Activated CD4-positive, alpha-beta T cell treated with anti-CD3 and anti-CD28 coated beads, Interleukin-2, amount 50 U/mL, for 16 hours (primary cell): ENCODE data around the gene IVNS1ABP.
"Not testable (repeated sequence)": the region's sequence is repeated elsewhere in the genome, so short reads cannot be mapped to it uniquely, and the experiment has no call there.

Experiments used
- DNase-seq: peaks from one replicate; pipeline ENCODE4 v3.0.0-alpha.2; 2020

Gene IVNS1ABP

DNA sequence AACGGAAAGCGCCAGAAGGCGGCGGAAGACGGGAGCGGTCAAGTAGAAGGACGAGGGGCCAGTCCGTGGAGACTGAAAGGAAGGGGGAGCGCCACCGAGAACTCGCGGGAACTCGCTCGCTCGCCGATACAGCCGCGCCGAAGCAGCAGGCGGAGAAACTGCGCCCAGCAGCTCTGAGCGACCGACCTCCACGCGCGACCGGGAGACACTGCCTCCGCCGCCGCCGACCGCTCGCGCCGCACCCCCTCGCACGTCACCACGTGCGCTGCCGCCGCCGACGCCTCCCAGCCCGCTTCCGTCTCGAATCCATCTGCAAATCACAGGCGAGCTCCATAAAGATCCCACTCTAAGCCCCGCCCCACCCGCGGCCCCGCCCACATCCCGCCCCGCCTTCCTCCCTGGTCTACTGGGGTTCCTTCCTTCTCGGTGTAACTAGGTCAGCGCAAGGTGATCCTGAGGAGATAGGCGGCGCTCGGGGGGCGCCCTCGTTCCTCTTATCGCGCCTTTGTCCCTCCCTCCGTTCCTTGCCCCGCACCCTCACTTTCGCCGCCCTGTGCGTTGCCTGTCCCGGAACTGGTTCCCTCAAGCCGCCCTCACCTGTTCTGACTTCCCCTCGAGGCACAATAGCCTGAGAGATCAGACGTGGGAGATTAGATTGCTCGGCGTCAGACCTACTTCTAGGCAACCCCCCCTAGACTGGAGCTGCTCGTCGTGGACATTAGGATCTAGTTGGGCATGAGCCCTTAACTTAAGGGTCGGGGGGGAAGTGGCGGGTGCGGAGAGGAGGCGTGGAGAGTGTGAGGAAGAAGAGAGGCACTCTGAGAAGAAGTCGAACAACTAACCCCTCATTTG is at the start of gene IVNS1ABP:
Gene IVNS1ABP (minus strand): TSS at position 210 of the 852 bp plus-strand sequence. CDS start 7,750 bp downstream, outside the sequence.
- peak; percentile 96 for DNase-seq

DNA sequence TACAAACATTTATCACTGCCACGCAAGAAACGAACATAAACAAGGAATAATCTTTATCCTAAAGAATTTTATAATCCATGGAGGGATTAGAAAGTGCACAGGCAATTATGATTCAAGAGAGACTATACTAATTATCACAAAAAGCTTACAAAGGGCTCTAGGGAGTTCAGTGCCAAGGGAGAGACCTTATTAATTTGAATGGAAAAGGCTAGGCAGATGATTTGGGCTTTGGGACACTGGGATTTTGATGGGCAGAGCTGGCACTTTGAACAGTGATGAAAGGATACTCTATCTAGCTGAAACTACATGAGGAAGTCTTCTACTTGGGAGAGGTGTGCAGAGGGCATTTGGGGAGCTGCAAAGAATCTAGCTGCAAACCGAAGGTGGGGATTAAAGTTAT is 48.9 kb upstream of the IVNS1ABP start:
- DNase-seq, result no peak

DNA sequence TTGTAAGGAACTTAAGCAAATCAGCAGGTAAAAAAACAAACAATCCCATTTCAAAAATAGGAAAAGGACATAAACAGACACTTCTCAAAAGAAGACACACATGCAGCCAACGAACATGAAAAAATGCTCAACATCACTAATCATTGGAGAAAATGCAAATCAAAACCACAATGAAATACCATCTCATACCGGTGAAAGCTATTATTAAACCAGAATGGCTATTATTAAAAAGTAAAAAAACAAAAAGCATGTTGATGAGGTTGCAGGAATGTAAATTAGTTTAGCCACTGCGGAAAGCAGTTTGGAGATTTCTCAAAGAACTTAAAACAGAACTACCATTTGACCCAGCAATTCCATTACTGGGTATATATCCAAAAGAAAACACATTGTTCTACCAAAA is 47.5 kb upstream of the IVNS1ABP start:
- not testable (repeated sequence) for DNase-seq

DNA sequence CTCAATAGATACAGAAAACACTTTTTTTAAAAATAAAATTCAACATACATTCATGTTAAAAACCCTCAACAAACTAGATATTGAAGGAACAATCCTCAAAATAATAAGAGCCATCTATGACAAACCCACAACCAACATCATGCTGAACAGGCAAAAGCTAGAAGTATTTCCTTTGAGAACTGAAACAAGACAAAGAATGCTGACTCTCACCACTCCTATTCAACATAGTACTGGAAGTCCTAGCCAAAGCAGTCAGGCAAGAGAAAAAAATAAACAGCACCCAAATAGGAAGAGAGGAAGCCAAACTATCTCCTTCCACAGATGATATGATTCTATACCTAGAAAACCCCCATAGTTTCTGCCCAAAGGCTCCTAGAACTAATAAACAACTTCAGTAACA is 46.2 kb upstream of the IVNS1ABP start:
- DNase-seq, result no peak

DNA sequence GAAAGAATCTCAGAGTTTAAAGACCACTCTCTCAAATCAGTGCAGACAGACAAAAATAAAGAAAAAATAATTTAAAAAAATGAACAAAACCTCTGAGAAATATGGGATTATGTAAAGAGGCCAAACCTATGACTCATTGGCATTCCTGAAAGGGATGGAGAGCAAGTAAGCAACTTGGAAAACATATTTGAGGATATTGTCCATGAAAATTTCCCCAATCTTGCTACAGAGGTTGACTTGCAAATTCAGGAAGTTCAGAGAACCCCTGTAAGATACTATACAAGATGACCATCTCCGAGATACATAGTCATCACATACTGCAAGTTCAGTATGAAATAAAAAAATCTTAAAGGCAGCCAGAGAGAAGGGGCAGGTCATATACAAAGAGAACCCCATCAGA is 43.7 kb upstream of the IVNS1ABP start:
- no peak for DNase-seq

DNA sequence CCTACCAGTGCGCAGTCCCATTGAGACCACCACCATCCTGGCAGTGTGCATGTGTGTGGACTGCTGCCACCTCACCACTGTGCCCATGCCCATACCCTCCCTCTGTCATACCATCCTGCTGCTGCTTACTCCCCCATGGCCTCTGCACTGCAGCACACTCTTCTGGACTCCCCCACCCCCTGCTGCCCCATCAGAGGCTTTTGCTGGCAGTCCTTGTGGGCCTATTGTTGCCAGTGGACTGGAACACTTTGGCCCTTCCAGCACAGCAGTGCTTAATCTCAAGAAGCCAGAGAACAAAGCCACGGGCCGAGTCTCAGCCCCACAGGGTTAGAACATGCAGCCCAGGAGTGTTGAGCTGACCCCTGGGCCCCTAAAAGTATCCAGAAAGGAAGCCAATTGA is 41.9 kb upstream of the IVNS1ABP start:
- DNase-seq, result no peak

DNA sequence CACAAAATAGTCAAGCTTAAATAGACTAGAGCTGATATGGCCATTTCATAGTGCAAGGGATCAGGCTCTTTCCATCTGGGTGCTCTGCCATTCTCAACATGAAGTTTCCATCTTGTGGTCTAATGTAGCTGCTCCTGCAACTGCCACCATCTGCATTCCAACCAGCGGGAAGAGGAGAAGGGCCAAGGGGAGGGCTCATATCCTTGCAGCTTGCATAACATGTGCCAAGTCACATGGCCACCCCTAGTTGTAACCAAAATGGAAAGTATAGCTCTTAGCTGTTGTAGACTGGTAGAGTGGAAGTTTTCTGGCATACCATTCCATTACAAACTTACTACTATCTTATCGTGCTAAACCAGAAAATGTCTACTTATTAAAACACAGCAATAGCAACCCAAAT is 38.9 kb upstream of the IVNS1ABP start:
- no peak for DNase-seq

DNA sequence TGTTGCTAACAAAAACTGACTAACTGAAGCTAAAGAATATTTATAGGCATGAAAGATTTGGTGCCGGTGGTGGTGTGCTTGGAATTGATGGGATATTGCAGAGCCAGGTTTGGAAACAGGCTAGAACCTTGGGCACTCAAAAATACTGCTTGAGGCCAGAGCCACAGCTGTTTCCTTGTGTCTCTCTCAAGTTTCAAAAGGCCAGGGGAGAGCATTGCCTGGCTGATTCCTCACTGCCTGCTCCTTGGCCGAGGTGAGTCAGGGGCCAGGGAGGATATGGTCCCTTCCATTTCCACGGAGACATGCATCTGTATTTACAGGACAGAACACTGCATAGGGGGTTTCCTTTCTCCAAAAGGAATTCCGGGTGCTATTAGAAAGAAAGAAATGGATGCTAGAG is 36.1 kb upstream of the IVNS1ABP start:
- DNase-seq, result no peak

DNA sequence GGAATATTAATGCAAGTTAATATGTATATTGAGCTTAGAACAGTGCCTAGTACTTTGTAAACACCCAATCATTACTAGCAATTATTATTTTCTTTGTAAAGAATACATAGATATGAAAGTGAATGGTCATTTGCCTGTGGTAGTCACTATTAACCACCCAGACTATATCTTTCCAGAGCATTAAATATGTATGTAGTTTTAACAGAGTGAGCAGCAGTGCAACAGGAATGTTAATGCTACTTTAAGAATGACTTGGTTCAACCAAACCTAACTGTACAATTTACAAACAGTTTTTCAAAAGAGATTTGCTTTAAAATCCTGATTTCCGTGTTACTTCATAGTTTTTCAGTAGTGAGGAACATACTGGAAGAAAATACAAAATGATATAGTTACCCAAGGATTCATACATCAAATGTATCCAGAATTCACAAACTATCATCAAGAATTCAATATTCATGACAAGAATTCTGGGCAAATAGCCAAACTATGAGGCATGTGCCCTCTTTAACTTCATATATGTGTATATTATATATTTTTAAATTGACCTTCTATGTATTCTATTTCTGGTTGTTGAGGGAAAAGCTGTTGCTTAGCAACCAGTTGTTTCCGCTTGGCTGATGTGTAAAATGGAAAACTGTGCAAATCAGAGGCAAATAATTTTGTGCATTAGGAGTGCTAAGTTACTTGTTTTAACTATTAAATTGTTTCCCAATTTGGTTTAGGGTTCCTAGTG is 34.9 kb upstream of the IVNS1ABP start:
- no peak for DNase-seq

DNA sequence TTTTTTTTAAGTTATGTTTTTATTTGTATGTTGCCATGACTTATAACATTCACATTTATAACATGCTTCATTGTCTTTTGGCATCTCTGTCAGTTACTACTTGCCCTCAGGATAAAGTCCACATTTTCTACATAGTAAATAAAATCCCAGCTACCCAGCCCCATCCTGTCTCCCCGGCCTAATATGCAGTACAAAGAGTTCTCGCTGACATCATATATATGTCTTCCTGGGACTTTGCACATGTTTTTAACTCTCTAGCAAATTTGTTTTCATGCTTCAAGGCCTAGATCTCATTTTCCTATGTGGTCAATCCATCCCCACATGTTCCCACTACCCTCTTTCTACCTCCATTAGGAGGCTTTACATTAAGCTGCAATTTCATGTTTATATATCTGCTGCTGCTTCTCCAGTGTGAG is 33.0 kb upstream of the IVNS1ABP start:
- no peak for DNase-seq

DNA sequence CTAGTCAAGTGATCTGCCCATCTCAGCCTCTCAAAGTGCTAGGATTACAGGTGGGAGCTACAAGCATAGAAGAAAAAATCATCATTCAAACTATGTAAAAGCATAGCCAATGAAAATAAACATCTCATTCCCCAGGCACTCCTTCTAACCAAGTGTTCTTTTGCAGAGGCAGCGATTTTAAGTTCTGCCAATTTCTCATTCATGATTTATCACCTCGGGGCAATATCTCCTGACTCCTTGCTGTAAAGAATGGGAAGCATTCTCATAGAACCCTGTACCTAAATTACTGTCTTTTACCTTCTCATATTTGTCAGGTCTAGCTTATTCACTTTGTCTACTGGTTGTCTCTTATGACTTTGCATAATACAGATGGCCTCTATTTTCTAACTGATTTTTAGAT is 32.5 kb upstream of the IVNS1ABP start:
- DNase-seq, result no peak

DNA sequence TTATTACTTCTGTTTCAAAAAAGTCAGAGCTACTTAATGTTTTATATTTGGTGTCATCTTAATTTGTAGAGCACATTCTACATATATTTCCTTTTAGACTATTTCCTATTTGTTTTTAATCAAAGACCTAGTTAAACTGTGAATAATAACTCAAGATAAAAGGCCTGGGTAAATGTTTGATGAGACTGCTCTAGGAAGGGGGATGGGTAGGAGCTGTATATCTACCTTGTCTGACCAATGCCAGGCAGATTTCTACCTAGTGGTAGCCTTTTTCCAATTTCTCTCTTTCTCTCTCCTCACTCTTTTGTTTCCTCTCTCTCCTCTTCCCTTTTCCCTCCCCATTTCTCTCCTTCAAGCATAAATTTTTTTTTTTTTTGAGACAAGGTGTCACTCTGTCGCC is 31.9 kb upstream of the IVNS1ABP start:
- no peak for DNase-seq

DNA sequence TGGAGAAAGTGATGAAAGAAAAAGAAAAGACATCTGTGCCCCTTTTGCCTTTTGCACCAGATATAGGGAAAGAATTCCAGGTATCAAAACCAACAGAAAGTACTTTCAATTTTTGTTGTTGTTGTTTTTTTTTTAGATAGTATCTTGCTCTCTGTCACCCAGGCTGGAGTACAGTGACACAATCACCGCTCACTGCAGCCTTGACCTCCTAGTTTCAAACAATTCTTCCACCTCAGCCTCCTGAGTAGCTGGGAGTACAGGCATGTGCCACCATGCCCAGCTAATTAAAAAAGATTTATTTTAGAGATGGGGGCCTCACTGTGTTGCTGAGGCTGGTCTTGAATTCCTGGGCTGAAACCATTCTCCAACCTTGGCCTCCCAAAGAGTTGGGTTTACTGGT is 31.3 kb upstream of the IVNS1ABP start:
- no peak for DNase-seq

DNA sequence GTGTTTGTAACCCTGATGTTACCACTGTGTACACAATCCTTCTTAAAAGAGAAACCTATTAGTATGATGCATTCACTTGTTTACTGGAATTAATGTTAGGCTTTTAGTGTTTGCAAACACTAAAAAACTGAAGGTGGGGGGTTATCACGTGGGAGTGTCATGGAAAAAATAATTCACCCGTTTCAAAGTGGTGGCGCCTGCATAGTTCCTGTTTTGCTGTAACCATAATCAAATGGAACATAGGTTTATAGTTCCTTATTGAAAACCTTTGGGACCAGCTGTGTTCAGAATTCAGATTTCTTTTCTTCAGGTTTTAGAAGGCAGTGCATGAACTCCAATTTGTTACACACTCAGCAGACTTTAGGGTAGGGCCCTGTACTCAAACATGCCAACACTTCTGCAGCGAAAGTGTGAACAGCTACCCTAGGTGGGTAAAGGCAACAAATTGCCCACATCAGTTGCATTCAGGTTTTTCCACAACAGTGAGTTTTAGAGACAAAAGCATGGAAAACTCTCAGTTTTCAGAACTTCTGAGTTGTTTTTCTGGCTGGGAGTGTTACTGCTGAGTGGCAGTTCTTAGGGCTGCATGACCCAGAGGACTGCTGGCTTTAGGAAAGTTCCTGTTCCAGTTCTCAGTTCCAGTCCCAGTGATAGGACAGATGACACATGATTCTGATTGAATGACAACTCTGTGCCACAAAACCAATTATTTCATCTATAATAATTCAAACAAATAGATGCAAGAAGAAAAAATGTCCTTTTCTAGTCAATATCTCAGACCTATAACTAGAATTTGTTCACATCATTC is 29.1 kb upstream of the IVNS1ABP start:
- DNase-seq, result no peak

DNA sequence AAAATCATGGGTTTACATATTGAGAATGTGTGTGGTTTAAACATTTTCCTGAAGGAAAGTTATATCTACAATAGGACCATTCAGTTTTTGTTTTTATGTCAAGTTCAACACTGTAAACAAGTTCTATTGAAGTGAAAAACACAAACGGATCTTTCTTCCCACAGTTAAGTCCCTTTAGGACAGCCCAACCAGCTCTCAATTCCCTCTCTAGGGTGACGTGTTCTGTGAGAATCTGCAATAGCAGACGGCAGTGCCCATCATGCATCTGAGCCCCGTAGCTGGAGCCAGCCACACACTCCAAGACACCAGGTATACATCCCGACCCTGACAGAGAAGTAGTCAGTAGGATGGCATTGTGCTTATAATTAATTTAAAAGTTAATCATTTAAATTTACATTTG is 26.3 kb upstream of the IVNS1ABP start:
- DNase-seq, result no peak

DNA sequence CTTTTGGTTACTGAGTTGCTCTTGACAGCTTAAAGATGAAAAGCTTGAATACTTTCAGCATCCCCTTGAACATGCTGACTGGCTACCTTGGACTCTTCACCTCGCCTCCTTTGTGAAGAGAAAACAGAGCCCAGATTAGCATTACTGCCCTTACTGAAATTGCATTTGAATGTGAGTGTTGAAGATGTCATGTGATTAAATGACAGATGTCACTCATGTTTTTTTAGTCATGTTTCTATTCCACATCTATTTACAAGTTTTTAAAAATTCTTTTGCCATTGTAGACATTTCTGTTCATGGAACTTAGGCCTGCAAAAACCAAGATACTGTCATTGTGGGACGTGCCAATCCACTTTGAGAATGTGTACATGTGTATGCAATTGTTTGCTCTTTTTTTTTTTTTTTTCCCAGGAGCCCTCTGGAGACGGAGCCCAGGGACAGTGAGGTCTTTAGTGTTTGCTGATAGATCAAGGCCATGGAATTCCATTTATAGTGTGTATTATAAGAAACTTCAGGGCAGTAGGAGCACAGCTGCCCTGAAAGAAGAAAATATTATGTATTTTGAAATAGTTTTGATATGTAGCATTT is 25.7 kb upstream of the IVNS1ABP start:
- no peak for DNase-seq

DNA sequence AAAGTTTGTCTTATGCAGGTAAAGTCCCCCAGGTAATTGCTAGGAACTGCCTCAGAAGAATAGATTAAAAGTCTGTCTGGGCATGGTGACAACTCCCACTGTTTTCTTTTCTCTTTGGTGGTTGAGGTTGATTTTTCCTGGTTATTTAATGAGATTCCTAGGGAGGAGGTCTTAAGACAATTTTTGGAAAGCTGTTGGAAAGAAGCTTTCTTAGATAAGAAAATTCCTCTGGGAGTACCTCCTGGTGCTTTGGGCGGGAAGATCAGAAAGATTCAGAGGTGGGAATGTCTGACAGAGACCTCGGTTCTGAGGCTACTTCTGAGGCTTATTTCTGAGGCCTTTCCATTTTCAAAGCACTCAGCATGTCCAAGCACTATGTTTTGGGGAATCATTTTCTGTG is 25.0 kb upstream of the IVNS1ABP start:
- no peak for DNase-seq

DNA sequence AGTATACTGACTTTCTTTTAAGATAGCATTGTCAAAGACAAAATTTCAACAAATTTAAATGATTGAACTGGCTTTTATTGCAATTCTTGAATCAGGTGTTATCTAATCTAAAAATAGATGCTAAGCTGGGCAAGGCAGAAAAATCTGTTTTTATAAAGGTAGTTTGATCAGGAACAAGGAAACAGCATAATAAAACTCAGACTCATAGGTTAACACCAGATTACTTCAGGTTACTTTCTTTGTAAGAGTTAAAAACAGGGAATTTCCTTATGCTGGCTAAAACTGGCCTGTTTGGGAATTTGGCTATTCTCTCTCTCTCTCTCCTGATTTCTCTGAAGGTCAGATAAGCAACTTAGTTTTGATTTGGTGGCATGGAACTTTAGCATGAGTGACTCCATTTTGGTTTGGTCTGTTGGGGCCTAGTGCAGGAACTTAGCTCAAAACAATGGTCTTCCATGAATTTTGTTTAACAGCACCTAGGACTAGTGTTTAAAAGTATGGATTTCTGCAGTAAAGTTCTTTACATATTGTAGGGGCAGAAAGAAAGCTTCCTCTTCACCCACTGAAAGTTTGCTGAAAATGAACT is 24.2 kb upstream of the IVNS1ABP start:
- no peak for DNase-seq

DNA sequence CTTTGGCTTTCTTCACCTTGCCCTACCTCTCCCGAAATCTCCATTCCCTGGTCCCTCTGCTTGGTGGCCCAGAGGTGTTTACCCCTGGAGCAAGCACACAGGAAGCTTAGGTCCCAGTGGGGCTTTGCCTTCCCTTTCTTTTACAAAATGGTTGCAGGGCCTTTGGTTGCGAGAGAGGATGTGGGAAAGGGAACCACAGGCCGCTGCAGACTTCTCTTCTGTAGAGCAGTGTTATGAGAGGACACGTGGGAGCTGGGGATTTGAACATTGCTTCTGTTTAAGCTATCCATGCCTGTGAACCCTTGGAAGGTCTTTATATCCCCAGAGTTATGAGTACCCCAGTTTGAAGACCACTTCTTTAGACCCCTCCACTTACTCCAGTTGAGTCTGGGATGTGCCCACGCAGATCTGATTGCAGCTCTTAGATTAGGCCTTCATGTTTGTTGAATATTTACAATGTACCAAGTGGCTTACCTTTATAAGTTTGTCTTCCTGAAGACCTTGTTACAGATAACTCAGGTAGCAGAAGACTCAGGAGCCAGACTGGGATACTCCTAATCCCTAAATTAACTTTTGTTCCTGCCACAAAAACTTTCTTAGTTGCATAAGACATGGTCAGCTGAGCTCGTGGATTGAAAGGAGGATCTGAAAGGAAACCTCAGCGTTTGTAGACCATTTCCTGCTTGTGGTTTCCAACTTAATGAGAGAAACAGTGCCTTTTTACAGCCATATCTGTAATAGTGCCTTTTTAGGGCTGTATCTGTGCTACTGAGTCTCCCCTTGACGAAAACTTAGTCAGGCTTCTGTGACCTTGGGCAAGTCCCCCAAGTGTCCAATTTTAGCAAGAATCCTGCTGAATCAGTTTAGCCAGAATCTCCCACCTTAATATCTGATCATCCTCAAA is 21.9 kb upstream of the IVNS1ABP start:
- peak; percentile 66 for DNase-seq

DNA sequence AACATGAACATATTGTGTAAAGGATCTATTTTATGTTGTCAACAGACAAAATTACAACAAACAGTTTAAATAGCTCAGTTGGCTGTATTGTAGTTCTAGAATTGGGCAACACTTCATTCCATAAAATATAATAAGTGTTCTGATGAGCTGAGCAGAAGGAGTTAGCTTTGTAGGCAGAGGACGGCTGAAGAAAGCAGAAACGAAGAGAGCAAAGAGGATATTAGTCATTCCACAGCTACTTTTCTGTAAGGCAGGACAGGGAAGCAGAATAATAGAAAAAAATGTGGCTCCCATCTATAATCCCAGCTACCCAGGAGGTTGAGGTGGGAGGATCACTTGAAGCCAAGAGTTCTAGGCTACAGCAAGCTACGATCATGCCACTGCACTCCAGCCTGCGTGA is 20.2 kb upstream of the IVNS1ABP start:
- DNase-seq, result no peak

DNA sequence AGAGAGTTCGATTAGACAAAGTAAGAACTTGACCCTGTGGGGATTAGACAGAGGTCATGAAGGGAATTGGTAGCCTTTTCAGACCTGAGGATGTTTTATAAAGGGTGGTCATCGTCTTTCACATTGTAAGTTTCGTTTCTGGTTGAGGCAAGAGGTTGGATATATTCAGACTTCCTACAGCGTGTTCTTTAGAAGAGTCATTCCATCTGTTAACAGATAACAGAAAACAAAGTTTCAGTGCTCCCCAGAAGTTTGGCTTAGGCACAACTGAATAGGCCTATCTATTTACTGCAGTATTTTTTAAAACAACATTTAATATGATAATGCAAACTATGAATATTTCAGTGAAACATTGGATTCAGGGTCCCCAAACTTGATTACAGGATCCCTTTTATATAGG is 17.1 kb upstream of the IVNS1ABP start:
- DNase-seq, result no peak

DNA sequence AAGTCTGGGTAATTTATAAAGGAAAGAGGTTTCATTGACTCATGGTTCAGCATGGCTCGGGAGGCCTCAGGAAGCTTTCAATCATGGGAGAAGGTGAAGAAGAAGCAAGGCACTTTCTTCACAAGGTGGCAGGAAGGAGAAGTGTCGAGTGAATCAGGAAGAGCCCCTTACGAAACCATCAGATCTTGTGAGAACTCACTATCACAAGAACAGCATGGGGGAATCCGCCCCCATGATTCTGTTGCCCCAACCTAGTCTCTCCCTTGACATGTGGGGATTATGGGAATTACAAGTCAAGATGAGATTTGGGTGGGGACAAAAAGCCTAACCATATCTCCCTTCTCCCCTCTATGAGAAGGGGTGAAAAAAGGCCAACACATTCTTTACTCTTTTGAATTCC is 11.2 kb upstream of the IVNS1ABP start:
- no peak for DNase-seq
